GM12874 (cell line): Measurements from ENCODE around the gene SLC35C1.

Experiments
- CTCF ChIP-seq: IDR thresholded peaks from 2 replicates; pipeline ENCODE4 v1.5.1; 2011; ENCODE audit warnings: low read depth, mild to moderate bottlenecking, control low read depth, low read length, moderate library complexity; ENCODE audit not compliant: insufficient read depth

SLC35C1 gene

GRCh38 chr11:45815747-45816146, 10.8 kb downstream of the SLC35C1 start:
- no peak for TF ChIP-seq CTCF

- no peak for TF ChIP-seq CTCF
Measured at GRCh38 chr11:45816614-45817013, 11.7 kb downstream of the SLC35C1 start.

- no peak for TF ChIP-seq CTCF
Measured at GRCh38 chr11:45817191-45817590, 12.2 kb downstream of the SLC35C1 start.

GRCh38 chr11:45818961-45819605, 14.1 kb downstream of the SLC35C1 start:
- no peak for TF ChIP-seq CTCF

GRCh38 chr11:45820211-45820857, 15.4 kb downstream of the SLC35C1 start:
- TF ChIP-seq CTCF = no peak

GRCh38 chr11:45827123-45827522, 22.2 kb downstream of the SLC35C1 start:
- no peak for TF ChIP-seq CTCF

GRCh38 chr11:45828996-45829395, 24.0 kb downstream of the SLC35C1 start:
- no peak for TF ChIP-seq CTCF
